ENCODE measurements around the gene ATP2A3.

The ATP2A3 gene

GRCh38 chr17:3926860-3927627 is 37.2 kb downstream of the ATP2A3 start:
- DNase-seq (ENCODE audit: low read depth), result no peak

GRCh38 chr17:3925684-3926485 is 38.4 kb downstream of the ATP2A3 start:
- no peak for DNase-seq (ENCODE audit: low read depth)

- no peak for DNase-seq (ENCODE audit: low read depth)
Observed at GRCh38 chr17:3924512-3925350, 39.5 kb downstream of the ATP2A3 start.

GRCh38 chr17:3923466-3924190 is 40.6 kb downstream of the ATP2A3 start:
- no peak for DNase-seq (ENCODE audit: low read depth)

GRCh38 chr17:3922765-3923164 is 41.5 kb downstream of the ATP2A3 start:
- DNase-seq (ENCODE audit: low read depth), result no peak

GRCh38 chr17:3921502-3922319 is 42.5 kb downstream of the ATP2A3 start:
- no peak for DNase-seq (ENCODE audit: low read depth)

- DNase-seq (ENCODE audit: low read depth), result no peak
Observed at GRCh38 chr17:3921006-3921405, 43.2 kb downstream of the ATP2A3 start.

- no peak for DNase-seq (ENCODE audit: low read depth)
Observed at GRCh38 chr17:3919123-3919624, 45.1 kb downstream of the ATP2A3 start.

- no peak for DNase-seq (ENCODE audit: low read depth)
Observed at GRCh38 chr17:3918372-3919122, 45.7 kb downstream of the ATP2A3 start.

- DNase-seq (ENCODE audit: low read depth), result no peak
Observed at GRCh38 chr17:3917391-3917931, 46.8 kb downstream of the ATP2A3 start.

GRCh38 chr17:3916825-3917224 is 47.4 kb downstream of the ATP2A3 start:
- DNase-seq (ENCODE audit: low read depth), result no peak

GRCh38 chr17:3915995-3916696 is 48.1 kb downstream of the ATP2A3 start, which contains the start of gene P2RX1:
TSS of gene P2RX1 (minus strand) at chr17:3916465. CDS start at chr17:3916225, 240 bp downstream.
- no peak for DNase-seq (ENCODE audit: low read depth)

GRCh38 chr17:3915581-3915994 is 48.6 kb downstream of the ATP2A3 start:
- no peak for DNase-seq (ENCODE audit: low read depth)

GRCh38 chr17:3914312-3914670 is 49.9 kb downstream of the ATP2A3 start:
- no peak for DNase-seq (ENCODE audit: low read depth)

- peak; percentile 69 for DNase-seq (ENCODE audit: low read depth)
Observed at GRCh38 chr17:3913531-3914311, 50.5 kb downstream of the ATP2A3 start.

- no peak for DNase-seq (ENCODE audit: low read depth)
Observed at GRCh38 chr17:3912827-3913226, 51.4 kb downstream of the ATP2A3 start.

GRCh38 chr17:3911271-3912053 is 52.8 kb downstream of the ATP2A3 start:
- no peak for DNase-seq (ENCODE audit: low read depth)
